HG03196 (cell line): ENCODE measurements around the gene ABCD4.

Source experiments
- ATAC-seq: cut with Tn5 transposase; IDR thresholded peaks from one replicate; pipeline ENCODE4 v1.9.1; 2021; ENCODE audit not compliant: unreplicated experiment

Gene ABCD4

DNA sequence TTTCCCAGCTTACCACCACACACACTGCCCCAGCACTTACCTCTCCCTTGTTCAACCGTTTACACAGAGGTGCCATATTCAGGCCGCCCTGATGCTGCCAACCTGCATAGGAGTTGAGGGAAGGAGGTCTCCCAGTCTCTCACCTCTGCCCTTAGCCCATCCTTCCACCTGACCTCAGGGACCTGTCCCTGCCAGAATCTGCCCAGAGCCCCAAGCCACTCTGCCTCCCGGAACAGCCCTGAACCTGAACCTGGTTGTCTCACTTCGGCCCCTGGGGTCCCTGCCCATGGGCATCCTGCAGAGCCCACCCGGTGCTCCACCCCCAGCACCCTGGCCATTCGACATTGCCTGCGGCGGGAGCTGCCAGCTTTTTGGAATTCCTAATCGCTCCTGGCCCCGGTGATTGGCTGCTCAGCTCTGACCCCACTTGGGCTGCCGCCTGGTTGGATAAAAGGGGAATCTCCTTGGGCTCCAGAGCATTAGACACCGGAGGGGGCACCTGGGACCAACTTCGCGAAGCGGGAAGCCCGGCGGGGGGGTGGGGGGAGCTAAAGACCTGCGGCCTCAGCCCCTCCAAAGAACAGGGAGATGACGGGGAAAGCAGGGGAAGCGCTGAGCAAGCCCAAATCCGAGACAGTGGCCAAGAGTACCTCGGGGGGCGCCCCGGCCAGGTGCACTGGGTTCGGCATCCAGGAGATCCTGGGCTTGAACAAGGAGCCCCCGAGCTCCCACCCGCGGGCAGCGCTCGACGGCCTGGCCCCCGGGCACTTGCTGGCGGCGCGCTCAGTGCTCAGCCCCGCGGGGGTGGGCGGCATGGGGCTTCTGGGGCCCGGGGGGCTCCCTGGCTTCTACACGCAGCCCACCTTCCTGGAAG is 63.5 kb downstream of the ABCD4 start, which contains the start of gene VSX2:
Gene VSX2 (plus strand): TSS at position 476 of the 874 bp plus-strand sequence. CDS start 113 bp downstream, at position 589.
- no peak for ATAC-seq

DNA sequence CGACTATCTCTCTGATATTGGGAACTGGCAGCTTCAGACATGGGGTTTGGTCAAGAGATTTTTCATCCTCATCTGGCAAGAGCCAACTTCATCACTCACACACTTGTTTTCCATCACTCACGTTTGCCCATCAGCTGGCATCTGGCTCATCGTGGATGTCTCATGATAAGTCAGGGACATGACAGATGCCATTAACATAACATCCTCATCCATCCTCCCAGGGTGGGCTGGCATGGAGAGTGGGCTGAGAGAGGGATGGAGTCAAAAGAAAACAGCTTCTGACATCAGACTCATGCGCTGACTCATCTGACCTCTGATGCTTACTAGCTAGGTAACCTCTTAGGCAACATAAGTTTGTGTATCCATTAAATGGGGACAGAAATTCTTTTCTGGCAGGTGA is 65.3 kb downstream of the ABCD4 start:
- ATAC-seq: no peak
